Body of pancreas (tissue), 4 donors: ENCODE data around the gene KANSL2. TPM values are rescaled to one million over a fixed set of nuclear protein-coding genes. Genes with fewer than 3 reads are reported as not detected.
A peak's percentile ranks its signal among the peaks of the same experiment; 100 is the strongest.
"Not testable (repeated sequence)": the region's sequence is repeated elsewhere in the genome, so short reads cannot be mapped to it uniquely, and the experiment has no call there.

Experiments used
- ATAC-seq: fragments of 150-250 bp; one replicate; pipeline ENCODE4 v1.9.1; 2016
- DNase-seq, 4 donors: peaks; one replicate each; pipeline ENCODE4 v3.0.0-alpha.2; 2019
- H3K27ac ChIP-seq, 4 donors: fragments of 200-600 bp; sonication (generic); 1 replicate in 3 of 4; 2 replicates in 1 of 4; pipeline versions ENCODE4 v1.5.1 to v1.6.1; 2016 to 2019; ENCODE audit warnings: mild to moderate bottlenecking in 1 of 4, mixed read lengths in 1 of 4, moderate library complexity in 1 of 4
- H3K27me3 ChIP-seq, 2 donors: fragments of 200-600 bp; sonication (generic); one replicate each; pipeline ENCODE4 v1.6.0; 2016; ENCODE audit warnings: mild to moderate bottlenecking in 1 of 2
- H3K36me3 ChIP-seq, 2 donors: fragments of 200-600 bp; sonication (generic); replicated peaks in 1 of 2; 2 replicates each; pipeline ENCODE4 v1.5.1; 2016; ENCODE audit warnings: low read depth in 2 of 2; ENCODE audit not compliant: insufficient read depth in 1 of 2
- H3K4me1 ChIP-seq: fragments of 200-600 bp; sonication (generic); one replicate; pipeline ENCODE4 v1.6.0; 2016
- H3K4me3 ChIP-seq, 2 donors: fragments of 200-600 bp; sonication (generic); 1 replicate in 1 of 2; 2 replicates in 1 of 2; pipeline ENCODE4 v1.5.1; 2016 to 2019
- H3K9me3 ChIP-seq, 3 donors: fragments of 200-600 bp; sonication (generic); 1 replicate in 2 of 3; 2 replicates in 1 of 3; pipeline ENCODE4 v1.5.1; 2016
- CTCF ChIP-seq, 7 experiments: fragments of 450-650 bp in 4 of 7; fragments of 200-600 bp in 3 of 7; sonication (generic) in 3 of 7; IDR thresholded peaks; one replicate each; pipeline ENCODE4 v1.5.1; 2016 to 2019; ENCODE audit warnings: antibody characterized with exemption in 7 of 7
- POLR2A ChIP-seq, 3 donors: fragments of 450-650 bp; IDR thresholded peaks; one replicate each; pipeline ENCODE4 v1.6.1; 2016; ENCODE audit warnings: antibody characterized with exemption in 3 of 3, mild to moderate bottlenecking in 2 of 3
- WGBS, 2 donors: methylation state at CpG; one replicate each; pipeline ENCODE4 v1.1.5; 2017; 5-methylcytosine and 5-hydroxymethylcytosine counted together
- intact Hi-C: fragments of 100-400 bp; cut with DNase I; formaldehyde crosslinking; loops from one replicate; pipeline ENCODE4 v1.15.1; 2023
- total RNA-seq, 2 donors: library from RNA; depleted of rRNA; stranded (reverse); fragments of >200 nt; gene quantifications; one replicate each; pipeline ENCODE4 v1.1.0, GENCODE V29; 2016

Gene KANSL2
- total RNA-seq, 2 donors from 2014 or later, result 19.1 to 20.0 TPM

GRCh38 chr12:48630346-48630745, 51.7 kb downstream of the KANSL2 start:
- Histone ChIP-seq H3K27me3 (no peaks in the 10 kb centered on the region), H3K4me3 (no peak overlapping the region), H3K36me3 (no peaks in the 10 kb centered on the region), H3K9me3 (no peaks in the 10 kb centered on the region), H3K27ac (no peak overlapping the region), H3K4me1 (no peaks in the 10 kb centered on the region)
- DNase-seq (no peak), ATAC-seq (no peak)
- intact Hi-C loops, result no loop called here
- TF ChIP-seq CTCF (IDR thresholded peaks at IDR 0.05) (no peak), POLR2A (IDR thresholded peaks at IDR 0.05) (no peak)

- intact Hi-C loops, result no loop called here
- no peak overlapping the region for H3K27ac ChIP-seq
- H3K4me3 ChIP-seq, result no peak overlapping the region
- ATAC-seq (no peak), DNase-seq (no peak)
- WGBS, 2 donors, result 89 to 91% methylated on average over 3 of the region's 3 CpGs
- H3K4me1 ChIP-seq, result no peaks in the 10 kb centered on the region
- TF ChIP-seq CTCF (IDR thresholded peaks at IDR 0.05), result no peak
- no peak for TF ChIP-seq POLR2A (IDR thresholded peaks at IDR 0.05)
- H3K36me3 ChIP-seq, result no peaks in the 10 kb centered on the region
- H3K9me3 ChIP-seq, result no peaks in the 10 kb centered on the region
- no peaks in the 10 kb centered on the region for H3K27me3 ChIP-seq
Measured at GRCh38 chr12:48629541-48629940, 52.5 kb downstream of the KANSL2 start.

- TF ChIP-seq POLR2A (IDR thresholded peaks at IDR 0.05), result no peak
- Histone ChIP-seq H3K27ac (no peak overlapping the region), H3K4me3 (no peak overlapping the region), H3K27me3 (no peaks in the 10 kb centered on the region), H3K36me3 (no peaks in the 10 kb centered on the region), H3K4me1 (no peaks in the 10 kb centered on the region), H3K9me3 (no peaks in the 10 kb centered on the region)
- WGBS, 2 donors, result 40 to 49% methylated on average over 4 of the region's 4 CpGs
- ATAC-seq (no peak), DNase-seq (no peak)
- intact Hi-C loops, result no loop called here
Measured at GRCh38 chr12:48627556-48627955, 54.5 kb downstream of the KANSL2 start.

GRCh38 chr12:48622997-48623396, 59.0 kb downstream of the KANSL2 start:
- WGBS, 2 donors, result 87 to 93% methylated on average over 6 to 7 of the region's 7 CpGs
- ATAC-seq, H3K4me3 ChIP-seq, H3K27me3 ChIP-seq, H3K36me3 ChIP-seq, H3K27ac ChIP-seq, intact Hi-C loops, DNase-seq, H3K4me1 ChIP-seq, H3K9me3 ChIP-seq: not testable (repeated sequence)

GRCh38 chr12:48618541-48618940, 63.5 kb downstream of the KANSL2 start:
- ATAC-seq, result peak; percentile 83

More at GRCh38 chr12:48618541-48618940, 63.5 kb downstream of the KANSL2 start:
- Histone ChIP-seq H3K27ac (no peak overlapping the region), H3K4me1 (no peaks in the 10 kb centered on the region), H3K36me3 (no peaks in the 10 kb centered on the region), H3K4me3 (no peak overlapping the region), H3K27me3 (no peaks in the 10 kb centered on the region), H3K9me3 (no peaks in the 10 kb centered on the region)
- DNase-seq, result peak; percentile 77 to 81 (median 78)
- WGBS, 2 donors, result 9 to 15% methylated on average over 7 of the region's 7 CpGs
- intact Hi-C loops, result no loop called here
- no peak for TF ChIP-seq POLR2A (IDR thresholded peaks at IDR 0.05)
- TF ChIP-seq CTCF (IDR thresholded peaks at IDR 0.05), result peak; percentile 84 to 92 (median 91)
